ENCODE data around the gene LRRC18.

GRCh38 chr10:48878091-48878490 lies 61.5 kb downstream of the LRRC18 start:
- no peak for TF ChIP-seq CTCF (IDR thresholded peaks at IDR 0.05; ENCODE audit: insufficient read depth, low read length)
- no peak for TF ChIP-seq POLR2AphosphoS5 (IDR thresholded peaks at IDR 0.05; ENCODE audit: low read depth)
- no peak for TF ChIP-seq REST (IDR thresholded peaks at IDR 0.05; ENCODE audit: insufficient replicate concordance, low read depth)
- TF ChIP-seq GABPA (IDR thresholded peaks at IDR 0.05; ENCODE audit: low read depth): no peak
- no peak for TF ChIP-seq SPI1 (IDR thresholded peaks at IDR 0.05; ENCODE audit: borderline replicate concordance, low read depth)

Measured in HL-60 (cell line).